Measurements from ENCODE around the gene CTDSPL.

- no peak for TF ChIP-seq CTCF (conservative IDR thresholded peaks at IDR 0.05; ENCODE audit: low read depth, low read length)
- no peak for TF ChIP-seq EZH2 (IDR thresholded peaks at IDR 0.05; ENCODE audit: borderline replicate concordance, low read depth, low read length, poor library complexity, severe bottlenecking)
Measured at GRCh38 chr3:38001456-38002081, 139.9 kb downstream of the CTDSPL start.

All from A673 (cell line).